Ishikawa (cell line): ENCODE measurements around the gene SDHB.

Source experiments
- CREB1 ChIP-seq: IDR thresholded peaks from 2 replicates; pipeline ENCODE4 v1.6.1; 2012; ENCODE audit warnings: low read depth
- EGR1 ChIP-seq: IDR thresholded peaks from 2 replicates; pipeline ENCODE4 v1.6.1; 2012
- EP300 ChIP-seq: IDR thresholded peaks from 2 replicates; pipeline ENCODE4 v1.6.1; 2012; ENCODE audit warnings: borderline replicate concordance
- NFIC ChIP-seq: IDR thresholded peaks from 2 replicates; pipeline ENCODE4 v1.6.1; 2012
- REST ChIP-seq: IDR thresholded peaks from 2 replicates; pipeline ENCODE4 v1.6.1; 2012; ENCODE audit warnings: low read depth, mild to moderate bottlenecking
- TAF1 ChIP-seq: IDR thresholded peaks from 2 replicates; pipeline ENCODE4 v1.6.1; 2012; ENCODE audit warnings: low read depth, mild to moderate bottlenecking
- TCF12 ChIP-seq: IDR thresholded peaks from 2 replicates; pipeline ENCODE4 v1.6.1; 2012; ENCODE audit warnings: low read depth
- TEAD4 ChIP-seq: IDR thresholded peaks from 2 replicates; pipeline ENCODE4 v1.6.1; 2012
- YY1 ChIP-seq: IDR thresholded peaks from 2 replicates; pipeline ENCODE4 v1.6.1; 2012; ENCODE audit warnings: low read depth
- ZBTB7A ChIP-seq: IDR thresholded peaks from 2 replicates; pipeline ENCODE4 v1.6.1; 2012; ENCODE audit warnings: low read depth
- TF ChIP-seq, protein P1 (sequence below): IDR thresholded peaks from 2 replicates; pipeline ENCODE4 v1.6.1; 2012
- TF ChIP-seq, protein P2 (sequence below): IDR thresholded peaks from 2 replicates; pipeline ENCODE4 v1.6.1; 2012

- TF ChIP-seq, protein P1, sequence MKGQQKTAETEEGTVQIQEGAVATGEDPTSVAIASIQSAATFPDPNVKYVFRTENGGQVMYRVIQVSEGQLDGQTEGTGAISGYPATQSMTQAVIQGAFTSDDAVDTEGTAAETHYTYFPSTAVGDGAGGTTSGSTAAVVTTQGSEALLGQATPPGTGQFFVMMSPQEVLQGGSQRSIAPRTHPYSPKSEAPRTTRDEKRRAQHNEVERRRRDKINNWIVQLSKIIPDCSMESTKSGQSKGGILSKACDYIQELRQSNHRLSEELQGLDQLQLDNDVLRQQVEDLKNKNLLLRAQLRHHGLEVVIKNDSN = no peak
- TF ChIP-seq EP300 (no peak), TAF1 (no peak), CREB1 (no peak), TCF12 (no peak), EGR1 (no peak), REST (no peak), YY1 (no peak), ZBTB7A (no peak), TEAD4 (no peak), NFIC (no peak)
- TF ChIP-seq, protein P2, sequence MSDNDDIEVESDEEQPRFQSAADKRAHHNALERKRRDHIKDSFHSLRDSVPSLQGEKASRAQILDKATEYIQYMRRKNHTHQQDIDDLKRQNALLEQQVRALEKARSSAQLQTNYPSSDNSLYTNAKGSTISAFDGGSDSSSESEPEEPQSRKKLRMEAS = no peak
Measured at GRCh38 chr1:17096584-17096983, 42.8 kb upstream of the SDHB start.
